Mesendoderm (in vitro differentiated cells): ENCODE results near the gene BTG1.

ENCODE experiments used
- DNase-seq: peaks from one replicate; pipeline ENCODE4 v3.0.0; 2013
- H2AK5ac ChIP-seq: 2 replicates; pipeline ENCODE4 v1.6.1; 2013; ENCODE audit warnings: low read length, inconsistent platforms
- H2BK120ac ChIP-seq: 2 replicates; pipeline ENCODE4 v1.6.1; 2013; ENCODE audit warnings: low read depth, mild to moderate bottlenecking, low read length, moderate library complexity, mixed read lengths
- H2BK15ac ChIP-seq: replicated peaks from 2 replicates; pipeline ENCODE4 v1.6.1; 2013; ENCODE audit warnings: low read depth, mild to moderate bottlenecking, moderate library complexity
- H2BK5ac ChIP-seq: 2 replicates; pipeline ENCODE4 v1.6.1; 2013; ENCODE audit warnings: low read length, inconsistent platforms
- H3K18ac ChIP-seq: 2 replicates; pipeline ENCODE4 v1.6.1; 2013; ENCODE audit warnings: mild to moderate bottlenecking, low read length, mixed read lengths
- H3K23ac ChIP-seq: one replicate; pipeline ENCODE4 v1.6.1; 2013; ENCODE audit warnings: low read length
- H3K27ac ChIP-seq: 2 replicates; pipeline ENCODE4 v1.5.1; 2013; ENCODE audit warnings: low read depth, mild to moderate bottlenecking, inconsistent platforms, low read length, moderate library complexity
- H3K27me3 ChIP-seq: 2 replicates; pipeline ENCODE4 v1.6.1; 2013; ENCODE audit warnings: low read length, control low read depth, mild to moderate bottlenecking, inconsistent platforms; ENCODE audit not compliant: insufficient read depth, poor library complexity
- H3K36me3 ChIP-seq: 2 replicates; pipeline ENCODE4 v1.6.1; 2013; ENCODE audit warnings: low read length, inconsistent platforms; ENCODE audit not compliant: control insufficient read depth, insufficient read depth
- H3K4ac ChIP-seq: one replicate; pipeline ENCODE4 v1.6.1; 2013; ENCODE audit warnings: low read depth, mild to moderate bottlenecking, low read length, moderate library complexity
- H3K4me1 ChIP-seq: 2 replicates; pipeline ENCODE4 v1.6.1; 2013; ENCODE audit warnings: low read depth, low read length, inconsistent platforms; ENCODE audit not compliant: control insufficient read depth
- H3K4me2 ChIP-seq: 2 replicates; pipeline ENCODE4 v1.6.1; 2013; ENCODE audit warnings: low read length
- H3K4me3 ChIP-seq: 2 replicates; pipeline ENCODE4 v1.5.1; 2013; ENCODE audit warnings: mild to moderate bottlenecking, low read length
- H3K56ac ChIP-seq: one replicate; pipeline ENCODE4 v1.6.1; 2013; ENCODE audit warnings: low read length
- H3K79me1 ChIP-seq: 2 replicates; pipeline ENCODE4 v1.6.1; 2013; ENCODE audit warnings: low read length, inconsistent platforms
- H3K79me2 ChIP-seq: 2 replicates; pipeline ENCODE4 v1.6.1; 2013; ENCODE audit warnings: mild to moderate bottlenecking, low read length; ENCODE audit not compliant: control insufficient read depth, insufficient read depth
- H3K9ac ChIP-seq: 2 replicates; pipeline ENCODE4 v1.6.1; 2013; ENCODE audit warnings: low read length, inconsistent platforms
- H4K5ac ChIP-seq: one replicate; pipeline ENCODE4 v1.6.1; 2013; ENCODE audit warnings: low read length
- H4K8ac ChIP-seq: one replicate; pipeline ENCODE4 v1.6.1; 2013; ENCODE audit warnings: low read depth, mild to moderate bottlenecking, control low read depth, low read length, moderate library complexity
- WGBS: extraction: QIAGEN DNeasy Blood & Tissue Kit; methylation state at CpG from one replicate; pipeline ENCODE4 v1.1.7; 2013; ENCODE audit warnings: low lambda C conversion rate, missing lambda C conversion rate; ENCODE audit not compliant: insufficient coverage; ENCODE audit errors: extremely low coverage; 5-methylcytosine and 5-hydroxymethylcytosine counted together

Gene BTG1

GRCh38 chr12:92122941-92123779 is 22.5 kb downstream of the BTG1 start:
- Histone ChIP-seq H3K4ac (no peak overlapping the region), H3K79me2 (no peaks in the 10 kb centered on the region), H4K5ac (no peak overlapping the region), H2BK120ac (no peak overlapping the region), H3K4me2 (no peak overlapping the region), H2BK15ac (no peak overlapping the region), H3K27ac (no peak overlapping the region), H3K4me3 (no peak overlapping the region), H3K4me1 (no peaks in the 10 kb centered on the region), H3K79me1 (peaks cover under 1% of the 10 kb centered on the region), H3K23ac (no peak overlapping the region), H2BK5ac (no peak overlapping the region), H3K36me3 (no peaks in the 10 kb centered on the region), H4K8ac (no peak overlapping the region), H3K27me3 (no peaks in the 10 kb centered on the region), H2AK5ac (no peak overlapping the region), H3K18ac (no peak overlapping the region), H3K56ac (no peak overlapping the region), H3K9ac (no peak overlapping the region)
- no CpG with 5 or more reads among the region's 4 CpGs for WGBS
- no peak for DNase-seq

- Histone ChIP-seq H3K4ac (no peak overlapping the region), H3K27me3 (no peaks in the 10 kb centered on the region), H3K79me1 (no peaks in the 10 kb centered on the region), H3K4me1 (no peaks in the 10 kb centered on the region), H3K18ac (no peak overlapping the region), H2BK5ac (no peak overlapping the region), H3K9ac (no peak overlapping the region), H3K27ac (no peak overlapping the region), H4K8ac (no peak overlapping the region), H2BK15ac (no peak overlapping the region), H3K56ac (no peak overlapping the region), H3K23ac (no peak overlapping the region), H3K4me3 (no peak overlapping the region), H3K4me2 (no peak overlapping the region), H2BK120ac (no peak overlapping the region), H3K36me3 (no peaks in the 10 kb centered on the region), H2AK5ac (no peak overlapping the region), H3K79me2 (no peaks in the 10 kb centered on the region), H4K5ac (no peak overlapping the region)
- no peak for DNase-seq
Measured at GRCh38 chr12:92121826-92122225, 23.8 kb downstream of the BTG1 start.

- no peak overlapping the region for H3K4me2 ChIP-seq
- no peak overlapping the region for H3K23ac ChIP-seq
- H3K18ac ChIP-seq, result no peak overlapping the region
- H2BK5ac ChIP-seq, result no peak overlapping the region
- no peaks in the 10 kb centered on the region for H3K4me1 ChIP-seq
- no peak overlapping the region for H2BK120ac ChIP-seq
- H2BK15ac ChIP-seq, result no peak overlapping the region
- H3K4me3 ChIP-seq, result no peak overlapping the region
- no peak overlapping the region for H3K27ac ChIP-seq
- no peak overlapping the region for H4K8ac ChIP-seq
- H3K36me3 ChIP-seq, result no peaks in the 10 kb centered on the region
- no CpG with 5 or more reads among the region's 2 CpGs for WGBS
- H3K56ac ChIP-seq, result no peak overlapping the region
- H3K4ac ChIP-seq, result no peak overlapping the region
- H3K9ac ChIP-seq, result no peak overlapping the region
- H2AK5ac ChIP-seq, result no peak overlapping the region
- H3K79me2 ChIP-seq, result no peaks in the 10 kb centered on the region
- H3K79me1 ChIP-seq, result no peaks in the 10 kb centered on the region
- H3K27me3 ChIP-seq, result no peaks in the 10 kb centered on the region
- no peak overlapping the region for H4K5ac ChIP-seq
- no peak for DNase-seq
Measured at GRCh38 chr12:92118826-92119536, 26.7 kb downstream of the BTG1 start.

GRCh38 chr12:92114834-92115233 is 30.8 kb downstream of the BTG1 start:
- Histone ChIP-seq H4K8ac (no peak overlapping the region), H3K27ac (no peak overlapping the region), H2BK120ac (no peak overlapping the region), H3K9ac (no peak overlapping the region), H3K79me2 (no peaks in the 10 kb centered on the region), H4K5ac (no peak overlapping the region), H3K79me1 (no peaks in the 10 kb centered on the region), H3K56ac (no peak overlapping the region), H2BK15ac (no peak overlapping the region), H2AK5ac (no peak overlapping the region), H3K27me3 (no peaks in the 10 kb centered on the region), H3K4me1 (no peaks in the 10 kb centered on the region), H3K4me2 (no peak overlapping the region), H3K4me3 (no peak overlapping the region), H3K23ac (no peak overlapping the region), H3K4ac (no peak overlapping the region), H3K36me3 (no peaks in the 10 kb centered on the region), H2BK5ac (no peak overlapping the region), H3K18ac (no peak overlapping the region)
- DNase-seq, result no peak
- WGBS, result no CpG with 5 or more reads among the region's 2 CpGs

- Histone ChIP-seq H4K5ac (no peak overlapping the region), H3K27ac (no peak overlapping the region), H3K9ac (no peak overlapping the region), H2BK120ac (no peak overlapping the region), H3K4ac (no peak overlapping the region), H4K8ac (no peak overlapping the region), H2BK5ac (no peak overlapping the region), H3K4me1 (peaks cover 10% of the 10 kb centered on the region), H2AK5ac (no peak overlapping the region), H3K27me3 (no peaks in the 10 kb centered on the region), H3K56ac (no peak overlapping the region), H3K79me2 (no peaks in the 10 kb centered on the region), H2BK15ac (no peak overlapping the region), H3K18ac (no peak overlapping the region), H3K23ac (no peak overlapping the region), H3K79me1 (no peaks in the 10 kb centered on the region), H3K36me3 (no peaks in the 10 kb centered on the region), H3K4me3 (no peak overlapping the region), H3K4me2 (no peak overlapping the region)
- DNase-seq, result no peak
Measured at GRCh38 chr12:92111256-92111655, 34.4 kb downstream of the BTG1 start.
